GM12875 (cell line): ENCODE results near the gene KNOP1.

ENCODE experiments used
- H3K4me3 ChIP-seq: one replicate; pipeline ENCODE4 v1.5.1; 2011; ENCODE audit warnings: low read depth, low read length, control low read depth
- TF ChIP-seq, protein P1 (sequence below): IDR thresholded peaks from 2 replicates; pipeline ENCODE4 v1.5.1; 2011; ENCODE audit warnings: low read depth, mild to moderate bottlenecking, control low read depth, inconsistent platforms, low read length, moderate library complexity, borderline replicate concordance; ENCODE audit not compliant: insufficient read depth

The KNOP1 gene

DNA sequence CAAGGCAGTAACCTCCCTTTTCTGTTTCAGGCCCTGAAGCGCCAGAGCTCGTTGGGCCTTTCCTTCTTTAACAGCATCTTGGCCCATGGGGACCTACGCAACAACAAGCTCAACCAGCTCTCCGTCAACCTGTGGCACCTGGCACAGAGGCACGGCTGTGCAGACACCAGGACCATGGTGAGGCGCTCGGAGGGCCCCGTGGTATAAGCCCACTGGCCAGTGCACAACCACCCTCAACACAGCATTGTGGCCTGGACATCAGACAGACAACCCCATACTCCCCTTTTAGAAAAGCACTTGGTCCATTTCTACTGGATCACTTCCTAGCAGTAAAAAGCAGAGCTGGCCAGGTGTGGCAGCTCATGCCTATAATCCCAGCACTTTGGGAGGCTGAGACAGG, 18.6 kb downstream of the KNOP1 start:
- TF ChIP-seq, protein P1, sequence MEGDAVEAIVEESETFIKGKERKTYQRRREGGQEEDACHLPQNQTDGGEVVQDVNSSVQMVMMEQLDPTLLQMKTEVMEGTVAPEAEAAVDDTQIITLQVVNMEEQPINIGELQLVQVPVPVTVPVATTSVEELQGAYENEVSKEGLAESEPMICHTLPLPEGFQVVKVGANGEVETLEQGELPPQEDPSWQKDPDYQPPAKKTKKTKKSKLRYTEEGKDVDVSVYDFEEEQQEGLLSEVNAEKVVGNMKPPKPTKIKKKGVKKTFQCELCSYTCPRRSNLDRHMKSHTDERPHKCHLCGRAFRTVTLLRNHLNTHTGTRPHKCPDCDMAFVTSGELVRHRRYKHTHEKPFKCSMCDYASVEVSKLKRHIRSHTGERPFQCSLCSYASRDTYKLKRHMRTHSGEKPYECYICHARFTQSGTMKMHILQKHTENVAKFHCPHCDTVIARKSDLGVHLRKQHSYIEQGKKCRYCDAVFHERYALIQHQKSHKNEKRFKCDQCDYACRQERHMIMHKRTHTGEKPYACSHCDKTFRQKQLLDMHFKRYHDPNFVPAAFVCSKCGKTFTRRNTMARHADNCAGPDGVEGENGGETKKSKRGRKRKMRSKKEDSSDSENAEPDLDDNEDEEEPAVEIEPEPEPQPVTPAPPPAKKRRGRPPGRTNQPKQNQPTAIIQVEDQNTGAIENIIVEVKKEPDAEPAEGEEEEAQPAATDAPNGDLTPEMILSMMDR, result no peak
- H3K4me3 ChIP-seq, result no peak overlapping the region

DNA sequence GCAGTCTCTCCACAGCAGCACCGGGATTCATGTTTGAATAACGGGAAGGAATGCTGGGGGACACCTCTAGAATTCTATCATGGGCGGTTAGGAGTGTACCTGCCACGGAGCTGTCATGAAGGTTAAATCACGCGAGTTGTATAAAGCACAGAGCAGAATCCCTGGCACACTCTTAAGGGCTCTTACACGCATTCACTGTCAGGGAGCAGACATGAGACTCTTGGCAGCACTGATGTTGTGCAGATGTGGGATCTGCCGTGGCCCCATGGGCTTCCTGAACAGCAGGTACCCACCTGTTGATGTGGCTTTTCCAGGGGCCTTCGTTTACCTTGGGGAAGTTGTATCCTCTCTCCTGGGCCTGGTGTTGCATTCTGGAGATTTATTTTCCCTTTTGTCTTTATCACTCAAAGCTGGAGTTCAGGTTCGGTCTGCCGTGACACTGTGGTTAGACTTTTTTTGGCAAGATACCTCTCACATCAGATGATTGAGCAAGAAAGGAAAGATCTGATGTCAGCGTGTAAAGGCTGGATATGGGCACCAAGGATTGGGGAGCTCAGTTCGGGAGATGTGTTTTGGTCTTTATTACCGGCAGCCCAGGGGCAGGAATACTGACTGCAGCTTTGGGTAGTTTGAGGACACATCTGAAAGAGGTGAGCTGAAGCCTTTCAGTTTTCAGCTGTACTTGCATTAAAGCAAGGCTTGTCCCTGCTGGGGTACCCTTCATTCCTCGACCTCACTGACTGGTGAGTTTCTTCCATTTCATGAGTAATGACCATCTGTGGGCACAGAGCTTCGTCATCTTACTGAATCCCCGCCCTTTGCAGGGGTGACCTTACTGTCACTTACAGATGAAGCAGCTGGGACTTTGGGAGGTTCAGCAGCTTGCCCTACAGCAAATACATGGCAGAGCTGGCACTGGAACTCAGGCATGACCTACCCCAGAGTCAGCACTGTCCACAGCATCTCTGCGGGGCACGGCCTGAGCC, 19.3 kb downstream of the KNOP1 start:
- no peak overlapping the region for H3K4me3 ChIP-seq
- TF ChIP-seq, protein P1, result no peak

DNA sequence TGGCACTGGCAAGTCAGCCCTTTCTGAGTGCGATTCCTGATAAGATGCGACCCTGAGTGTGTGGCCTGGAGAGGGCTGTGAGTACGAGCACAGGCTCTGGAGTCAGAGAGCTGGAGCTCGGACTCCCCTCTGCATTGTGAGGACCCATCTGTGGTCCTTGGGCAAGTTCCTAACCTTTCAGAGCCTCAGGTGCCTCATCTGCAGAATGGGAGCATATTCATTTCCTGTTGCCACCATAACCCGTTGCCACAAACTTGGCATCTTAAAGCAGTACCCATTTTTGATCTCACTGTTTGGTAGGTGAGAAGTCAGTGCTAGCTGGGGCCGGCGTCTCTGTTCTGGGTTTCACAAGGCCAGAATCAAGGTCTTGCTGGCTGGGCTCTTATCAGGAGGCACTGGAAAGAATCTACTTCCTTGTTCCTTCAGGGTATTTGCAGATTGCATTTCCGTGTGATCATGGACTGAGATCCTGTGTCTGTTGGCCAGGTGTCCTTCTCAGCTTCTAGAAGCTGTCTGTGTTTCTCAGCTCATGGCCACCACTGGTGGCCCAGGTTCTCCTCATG, 20.2 kb downstream of the KNOP1 start:
- TF ChIP-seq, protein P1, result no peak
- H3K4me3 ChIP-seq, result no peak overlapping the region

DNA sequence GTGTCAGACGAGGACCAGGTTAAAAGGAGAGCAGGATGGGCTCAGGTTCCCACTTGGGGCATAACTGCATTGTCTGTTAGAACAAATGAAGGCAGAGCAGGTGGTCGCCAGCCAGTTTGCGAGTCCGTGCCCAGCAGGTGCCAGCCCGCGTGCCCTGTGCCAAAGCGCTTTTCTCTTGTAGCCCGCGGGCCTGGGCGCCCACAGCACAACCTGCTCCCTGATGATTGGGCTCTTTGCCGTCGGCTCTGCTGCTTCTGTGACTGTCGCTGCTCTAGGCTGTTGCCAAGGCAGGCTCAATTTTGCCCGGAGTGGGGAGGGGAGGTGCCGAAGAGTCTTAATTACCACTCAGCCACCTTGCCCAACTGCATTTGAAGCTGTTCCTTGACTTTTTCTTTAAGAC, 21.1 kb downstream of the KNOP1 start:
- TF ChIP-seq, protein P1, result no peak
- no peak overlapping the region for H3K4me3 ChIP-seq

DNA sequence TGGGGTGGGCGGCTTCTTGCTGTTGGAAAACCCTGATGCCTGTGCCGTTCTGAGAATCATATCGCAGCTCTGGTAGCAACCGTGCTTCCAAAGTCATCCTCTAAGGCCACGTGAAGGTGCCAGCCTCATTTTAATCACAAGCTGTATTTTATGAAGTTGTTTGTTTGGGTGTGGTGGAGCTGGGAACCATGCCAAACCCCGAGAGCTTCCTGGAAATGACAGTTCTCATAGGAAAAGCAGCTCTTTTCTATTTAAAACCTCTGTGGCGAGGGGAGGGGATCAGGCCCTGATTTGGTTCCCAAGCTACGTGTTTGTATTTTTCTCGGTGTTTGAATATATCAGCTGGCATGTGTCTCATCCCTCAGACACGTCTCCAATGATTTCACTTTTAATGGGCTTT, 21.7 kb downstream of the KNOP1 start:
- TF ChIP-seq, protein P1, result no peak

DNA sequence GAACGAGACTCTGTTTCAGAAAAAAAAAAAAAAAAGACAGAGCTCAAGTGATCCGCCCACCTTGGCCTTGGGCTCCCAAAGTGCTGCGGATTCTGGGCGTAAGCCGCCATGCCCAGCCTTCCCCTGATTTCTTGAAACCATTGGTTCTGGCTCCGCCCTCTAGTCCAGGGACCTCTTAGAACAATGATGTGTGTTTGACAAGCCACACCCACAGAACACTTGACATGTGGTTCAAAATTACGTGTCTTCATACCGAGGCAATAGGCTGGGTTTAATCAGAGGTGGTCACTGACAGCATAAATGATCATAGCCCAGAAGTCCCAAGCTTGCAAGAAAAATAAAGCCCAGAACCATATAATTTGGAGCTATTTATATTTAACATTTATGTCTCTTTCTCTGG, 23.0 kb downstream of the KNOP1 start:
- TF ChIP-seq, protein P1, result no peak
- H3K4me3 ChIP-seq, result no peak overlapping the region

More for the DNA sequence above, 21.7 kb downstream of the KNOP1 start:
- H3K4me3 ChIP-seq, result no peak overlapping the region
